GM19463 (cell line): Measurements from ENCODE around the gene FBXO45.
"Not testable (repeated sequence)": the region's sequence is repeated elsewhere in the genome, so short reads cannot be mapped to it uniquely, and the experiment has no call there.

Experiments used
- ATAC-seq: cut with Tn5 transposase; IDR thresholded peaks from one replicate; pipeline ENCODE4 v1.9.1; 2021; ENCODE audit warnings: mild to moderate bottlenecking, moderate library complexity; ENCODE audit not compliant: unreplicated experiment

Gene FBXO45, protein sequence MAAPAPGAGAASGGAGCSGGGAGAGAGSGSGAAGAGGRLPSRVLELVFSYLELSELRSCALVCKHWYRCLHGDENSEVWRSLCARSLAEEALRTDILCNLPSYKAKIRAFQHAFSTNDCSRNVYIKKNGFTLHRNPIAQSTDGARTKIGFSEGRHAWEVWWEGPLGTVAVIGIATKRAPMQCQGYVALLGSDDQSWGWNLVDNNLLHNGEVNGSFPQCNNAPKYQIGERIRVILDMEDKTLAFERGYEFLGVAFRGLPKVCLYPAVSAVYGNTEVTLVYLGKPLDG

GRCh38 chr3:196568246-196569002 is at the start of gene FBXO45, which contains the start of gene WDR53:
Gene FBXO45 (plus strand): TSS chr3:196568660. CDS start chr3:196568985, 325 bp downstream.
Gene WDR53 (minus strand): TSS chr3:196568554. CDS start chr3:196561475, 7,079 bp downstream.
- ATAC-seq = peak; percentile 93

DNA sequence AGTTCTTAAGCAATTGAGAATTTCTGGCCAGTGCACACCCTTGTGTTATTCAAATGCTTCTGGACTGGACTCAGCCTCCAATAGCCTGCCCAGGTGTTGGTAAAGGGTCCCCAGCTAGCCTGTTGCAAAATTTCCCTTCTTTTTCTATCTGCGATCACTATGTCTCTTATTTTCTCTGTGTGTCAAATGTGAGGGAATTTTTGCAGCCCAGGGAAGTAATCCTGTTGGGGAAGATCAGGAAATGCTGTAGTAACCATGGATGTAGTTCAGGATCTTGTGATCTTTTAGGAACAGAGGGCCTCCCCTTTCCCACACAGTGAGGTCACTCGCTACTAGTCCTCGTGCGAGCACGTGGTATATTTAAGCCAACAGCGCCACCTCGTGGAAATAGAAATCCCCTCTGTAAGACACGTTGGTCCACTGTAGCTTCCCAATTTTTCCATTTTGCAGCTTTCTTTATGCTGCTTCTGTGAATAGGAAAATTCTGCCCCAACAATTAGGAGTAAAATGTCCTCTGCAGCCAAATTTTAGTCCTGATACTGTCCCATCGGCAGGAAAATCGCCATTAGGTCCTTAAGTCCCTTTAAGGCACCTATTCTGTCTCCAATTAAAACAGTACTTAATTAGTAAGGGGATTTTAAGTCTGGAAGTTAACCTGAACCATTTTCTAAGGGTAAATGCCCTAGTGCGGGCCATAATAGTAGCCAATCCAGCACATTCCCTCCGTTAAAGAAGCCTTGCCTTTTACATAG is 49.3 kb upstream of the FBXO45 start:
- no peak for ATAC-seq

- ATAC-seq = no peak
Measured at GRCh38 chr3:196519718-196520082, 48.8 kb upstream of the FBXO45 start.

DNA sequence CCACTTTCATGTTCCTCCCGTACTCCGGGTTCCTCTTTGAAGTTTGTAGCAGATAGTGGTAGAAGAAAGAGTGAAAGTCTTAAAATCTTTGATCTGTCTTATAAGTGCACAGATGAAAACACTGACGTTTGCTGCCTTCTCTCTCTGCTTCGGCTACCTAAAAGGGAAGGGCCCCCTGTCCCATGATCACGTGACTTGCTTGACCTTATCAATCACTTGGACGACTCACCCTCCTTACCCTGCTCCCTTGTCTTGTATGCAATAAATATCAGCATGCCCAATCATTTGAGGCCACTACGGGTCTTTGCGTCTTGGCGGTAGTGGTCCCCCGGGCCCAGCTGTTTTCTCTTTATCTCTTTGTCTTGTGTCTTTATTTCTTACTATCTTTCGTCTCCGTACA is 47.2 kb upstream of the FBXO45 start:
- ATAC-seq = not testable (repeated sequence)

- no peak for ATAC-seq
Measured at GRCh38 chr3:196523841-196524240, 44.6 kb upstream of the FBXO45 start.

DNA sequence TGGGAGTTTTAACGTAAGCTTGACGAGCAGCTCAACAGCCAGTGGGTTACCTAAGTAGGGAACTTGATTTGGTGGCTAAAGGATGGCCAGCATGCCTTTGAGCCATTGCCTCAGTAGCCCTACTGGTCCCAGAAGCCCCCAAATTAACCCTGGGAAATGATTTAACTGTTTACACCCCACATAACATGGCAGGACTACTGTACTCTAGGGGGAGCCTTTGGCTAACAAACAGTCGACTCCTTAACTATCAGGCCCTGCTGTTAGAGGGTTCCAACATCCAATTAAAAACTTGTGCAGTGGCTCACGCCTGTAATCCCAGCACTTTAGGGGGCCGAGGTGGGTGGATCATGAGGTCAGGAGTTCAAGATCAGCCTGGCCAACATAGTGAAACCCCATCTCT is 43.9 kb upstream of the FBXO45 start:
- no peak for ATAC-seq

- ATAC-seq = no peak
Measured at GRCh38 chr3:196525141-196525540, 43.3 kb upstream of the FBXO45 start.

DNA sequence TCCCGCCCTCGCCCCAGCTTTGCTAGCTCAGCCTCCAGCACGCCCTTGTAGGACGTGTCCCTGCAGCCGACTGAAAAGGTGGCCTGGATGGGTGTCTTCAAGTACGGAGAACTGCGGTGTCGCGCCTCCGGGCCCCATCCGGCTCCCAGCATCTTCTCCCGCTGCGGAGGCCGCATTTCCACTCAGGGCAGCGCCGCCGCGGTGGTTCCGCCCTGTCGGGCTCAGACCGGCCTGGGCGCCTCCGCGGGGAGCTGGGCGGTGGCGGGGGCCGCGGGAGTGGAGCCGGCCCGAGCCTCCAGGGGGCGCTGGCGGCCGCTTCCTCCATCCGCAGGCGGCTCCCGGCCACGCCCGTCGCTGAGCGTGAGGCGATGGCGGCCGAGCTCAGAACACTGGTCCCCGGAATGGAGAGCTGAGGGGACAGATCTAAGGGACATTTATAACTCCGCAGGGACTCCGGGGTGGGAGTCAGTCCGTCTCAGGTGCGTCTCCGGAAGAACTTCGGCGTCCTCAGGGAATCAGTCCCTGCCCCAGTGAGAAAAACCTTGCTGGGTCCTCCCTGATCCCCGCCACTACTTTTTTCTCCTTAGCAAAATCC is 39.7 kb upstream of the FBXO45 start:
- ATAC-seq = peak; percentile 84

DNA sequence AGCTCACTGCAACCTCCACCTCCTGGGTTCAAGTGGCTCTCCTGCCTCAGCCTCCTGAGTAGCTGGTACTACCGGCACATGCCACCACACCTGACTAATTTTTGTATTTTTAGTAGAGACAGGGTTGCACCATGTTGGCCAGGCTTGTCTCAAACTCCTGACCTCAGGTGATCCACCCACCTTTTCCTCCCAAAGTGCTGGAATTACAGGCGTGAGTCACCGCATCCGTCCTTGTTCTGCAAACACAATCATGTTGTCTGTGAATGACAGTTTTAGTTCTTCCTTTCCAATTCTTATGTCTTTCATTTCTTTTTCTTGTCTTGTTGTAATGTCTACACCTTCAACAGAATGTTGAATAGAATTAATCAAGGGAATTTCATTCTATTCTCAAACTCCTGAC is 37.0 kb upstream of the FBXO45 start:
- ATAC-seq = no peak

- ATAC-seq = no peak
Measured at GRCh38 chr3:196533260-196533681, 35.2 kb upstream of the FBXO45 start.

- ATAC-seq = no peak
Measured at GRCh38 chr3:196537319-196537984, 31.0 kb upstream of the FBXO45 start.

DNA sequence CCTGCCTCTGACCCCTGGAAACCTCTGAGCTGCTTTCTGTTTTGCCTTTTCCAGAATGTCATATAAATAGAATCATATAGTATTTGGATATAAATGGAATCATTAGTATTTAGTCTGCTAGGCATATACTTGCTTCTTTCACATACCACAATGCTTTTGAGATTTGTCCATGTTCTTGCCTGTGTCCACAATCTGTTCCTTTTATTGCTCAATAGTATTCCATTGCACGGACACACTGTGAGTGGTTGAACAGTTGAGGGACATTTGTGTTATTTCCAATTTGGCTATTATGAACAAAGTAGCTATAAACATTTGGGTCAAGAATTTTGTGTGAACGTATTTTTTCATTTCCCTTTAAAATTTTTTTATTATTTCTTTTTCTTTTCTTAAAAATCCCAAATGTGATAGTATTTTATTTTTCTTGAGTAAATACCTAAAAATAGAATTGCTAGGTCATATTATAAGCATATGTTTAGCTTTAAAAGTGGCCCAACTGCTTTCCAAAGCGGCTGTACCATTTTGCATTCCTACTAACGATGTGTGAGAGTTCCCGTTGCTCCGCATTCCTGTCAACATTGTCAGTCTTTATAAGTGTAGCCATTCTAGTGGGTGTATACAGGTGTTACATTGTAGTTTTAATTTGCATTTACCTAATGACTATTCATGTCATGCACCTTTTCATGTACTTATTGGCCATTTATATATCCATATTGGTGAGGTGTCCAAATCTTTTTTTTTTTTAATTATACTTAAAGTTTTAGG is 26.6 kb upstream of the FBXO45 start:
- no peak for ATAC-seq

DNA sequence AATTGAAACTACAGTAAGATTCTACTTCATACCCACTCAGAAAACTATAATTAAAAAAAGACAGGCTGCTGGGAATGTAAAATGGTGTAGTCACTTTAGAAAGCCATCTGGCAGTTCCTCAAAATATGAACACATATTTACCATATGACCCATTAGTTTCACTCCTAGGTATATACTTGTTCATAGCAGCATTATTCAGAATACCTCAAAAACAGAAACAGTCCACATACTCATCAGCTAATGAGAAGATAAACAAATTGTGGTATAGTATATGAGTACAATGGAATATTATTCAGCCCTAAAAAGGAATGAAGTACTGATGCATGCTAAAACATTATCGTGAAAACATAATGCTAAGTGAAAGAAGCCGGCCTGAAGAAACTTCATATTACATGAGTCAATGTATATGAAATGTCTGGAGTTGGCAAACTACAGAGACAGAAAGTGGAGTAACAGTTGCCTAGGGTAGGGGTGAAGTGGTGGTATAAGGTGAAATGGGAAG is 23.9 kb upstream of the FBXO45 start:
- no peak for ATAC-seq

DNA sequence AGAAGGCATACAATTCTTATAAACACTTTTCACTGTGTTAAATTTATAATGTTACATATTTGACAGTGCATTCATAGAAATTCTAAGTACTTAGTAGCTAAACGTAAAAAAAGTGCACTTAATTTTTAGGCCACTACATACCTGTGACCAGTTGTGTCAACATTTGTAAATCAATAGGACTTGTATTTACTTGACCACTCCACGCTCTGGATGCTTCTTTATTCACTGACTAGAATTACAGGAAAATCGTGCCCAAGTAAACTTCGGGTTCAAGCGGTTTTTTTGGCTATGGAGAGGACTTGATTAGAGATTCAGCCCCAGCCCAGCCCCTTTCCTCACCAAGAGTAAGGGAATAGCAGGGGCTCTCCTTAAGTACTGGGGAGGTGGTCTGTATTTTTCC is 21.9 kb upstream of the FBXO45 start:
- ATAC-seq = no peak

- ATAC-seq = no peak
Measured at GRCh38 chr3:196547067-196547466, 21.4 kb upstream of the FBXO45 start.

DNA sequence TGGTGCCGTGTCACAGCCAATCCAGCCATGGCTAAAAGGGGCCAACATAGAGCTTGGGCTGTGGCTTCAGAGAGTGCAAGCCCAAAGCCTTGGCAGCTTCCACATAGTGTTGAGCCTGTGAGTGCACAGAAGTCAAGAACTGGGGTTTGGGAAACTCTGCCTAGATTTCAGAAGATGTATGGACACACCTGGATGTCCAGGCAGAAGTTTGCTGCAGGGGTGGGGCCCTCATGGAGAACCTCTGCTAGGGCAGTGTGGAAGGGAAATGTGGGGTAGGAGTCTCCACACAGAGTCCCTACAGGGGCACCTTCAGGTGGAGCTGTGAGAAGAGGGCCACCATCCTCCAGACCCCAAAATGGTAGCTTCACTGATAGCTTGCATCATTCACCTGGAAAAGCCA is 19.1 kb upstream of the FBXO45 start:
- not testable (repeated sequence) for ATAC-seq

GRCh38 chr3:196550172-196550571 is 18.3 kb upstream of the FBXO45 start:
- ATAC-seq = not testable (repeated sequence)

DNA sequence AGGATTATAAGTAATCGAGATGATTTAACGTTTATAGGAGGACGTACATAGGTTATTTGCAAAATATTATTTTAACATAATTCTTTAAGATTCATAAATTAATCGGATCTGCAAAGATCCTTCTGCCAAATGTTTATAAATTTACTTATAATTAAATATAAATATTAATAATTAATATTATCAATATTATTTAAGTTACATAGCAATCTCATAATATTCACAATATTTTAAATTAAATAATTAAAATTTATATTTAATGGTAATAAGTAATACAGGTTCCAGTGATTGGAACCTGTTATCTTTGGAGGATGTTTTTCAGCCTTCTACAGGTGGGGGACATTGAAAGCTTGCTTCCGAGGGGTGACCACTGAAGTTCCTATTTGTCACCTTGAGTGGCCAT is 16.2 kb upstream of the FBXO45 start:
- no peak for ATAC-seq

- ATAC-seq = no peak
Measured at GRCh38 chr3:196553551-196553950, 14.9 kb upstream of the FBXO45 start.

DNA sequence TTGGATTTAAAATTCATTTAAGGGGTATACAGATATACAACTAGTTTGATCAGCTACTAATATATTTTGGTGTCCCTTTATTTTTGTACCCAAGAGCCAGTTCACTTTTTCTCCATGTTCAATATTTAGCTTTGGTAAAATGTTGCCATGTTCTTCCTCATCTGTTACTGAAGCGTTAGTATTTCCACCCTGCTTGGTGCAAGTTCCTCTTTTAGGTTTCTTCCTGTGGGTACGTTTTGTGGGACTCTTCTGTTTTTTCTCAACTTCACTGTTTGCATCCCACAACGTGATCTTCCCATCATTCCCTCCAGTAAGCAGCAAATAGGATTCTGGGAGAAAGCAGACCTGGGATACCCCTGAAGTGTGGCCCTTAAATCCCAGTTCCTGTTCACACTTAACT is 14.3 kb upstream of the FBXO45 start:
- no peak for ATAC-seq
